Fibroblast of mammary gland (primary cell): Measurements from ENCODE around the gene SLC2A6.

Source experiments
- DNase-seq: peaks from one replicate; pipeline ENCODE4 v3.0.0-alpha.2; 2010; ENCODE audit warnings: low read depth
- H3K4me3 ChIP-seq: 2 replicates; pipeline ENCODE4 v1.5.1; 2011; ENCODE audit warnings: low read depth, mild to moderate bottlenecking, low read length, moderate library complexity; ENCODE audit not compliant: control insufficient read depth
- TF ChIP-seq, protein P1 (sequence below): conservative IDR thresholded peaks from 2 replicates; pipeline ENCODE4 v1.5.1; 2011; ENCODE audit warnings: low read depth, low read length, inconsistent platforms; ENCODE audit not compliant: control insufficient read depth, insufficient read depth

SLC2A6 gene

GRCh38 chr9:133463864-133464615, 14.9 kb downstream of the SLC2A6 start:
- no peak overlapping the region for H3K4me3 ChIP-seq
- no peak for DNase-seq
- TF ChIP-seq, protein P1, sequence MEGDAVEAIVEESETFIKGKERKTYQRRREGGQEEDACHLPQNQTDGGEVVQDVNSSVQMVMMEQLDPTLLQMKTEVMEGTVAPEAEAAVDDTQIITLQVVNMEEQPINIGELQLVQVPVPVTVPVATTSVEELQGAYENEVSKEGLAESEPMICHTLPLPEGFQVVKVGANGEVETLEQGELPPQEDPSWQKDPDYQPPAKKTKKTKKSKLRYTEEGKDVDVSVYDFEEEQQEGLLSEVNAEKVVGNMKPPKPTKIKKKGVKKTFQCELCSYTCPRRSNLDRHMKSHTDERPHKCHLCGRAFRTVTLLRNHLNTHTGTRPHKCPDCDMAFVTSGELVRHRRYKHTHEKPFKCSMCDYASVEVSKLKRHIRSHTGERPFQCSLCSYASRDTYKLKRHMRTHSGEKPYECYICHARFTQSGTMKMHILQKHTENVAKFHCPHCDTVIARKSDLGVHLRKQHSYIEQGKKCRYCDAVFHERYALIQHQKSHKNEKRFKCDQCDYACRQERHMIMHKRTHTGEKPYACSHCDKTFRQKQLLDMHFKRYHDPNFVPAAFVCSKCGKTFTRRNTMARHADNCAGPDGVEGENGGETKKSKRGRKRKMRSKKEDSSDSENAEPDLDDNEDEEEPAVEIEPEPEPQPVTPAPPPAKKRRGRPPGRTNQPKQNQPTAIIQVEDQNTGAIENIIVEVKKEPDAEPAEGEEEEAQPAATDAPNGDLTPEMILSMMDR = no peak

- TF ChIP-seq, protein P1 = no peak
- no peak overlapping the region for H3K4me3 ChIP-seq
- DNase-seq = no peak
Observed at GRCh38 chr9:133463234-133463863, 15.6 kb downstream of the SLC2A6 start.

- H3K4me3 ChIP-seq = no peak overlapping the region
- DNase-seq = no peak
Observed at GRCh38 chr9:133461975-133462374, 16.9 kb downstream of the SLC2A6 start.

DNA sequence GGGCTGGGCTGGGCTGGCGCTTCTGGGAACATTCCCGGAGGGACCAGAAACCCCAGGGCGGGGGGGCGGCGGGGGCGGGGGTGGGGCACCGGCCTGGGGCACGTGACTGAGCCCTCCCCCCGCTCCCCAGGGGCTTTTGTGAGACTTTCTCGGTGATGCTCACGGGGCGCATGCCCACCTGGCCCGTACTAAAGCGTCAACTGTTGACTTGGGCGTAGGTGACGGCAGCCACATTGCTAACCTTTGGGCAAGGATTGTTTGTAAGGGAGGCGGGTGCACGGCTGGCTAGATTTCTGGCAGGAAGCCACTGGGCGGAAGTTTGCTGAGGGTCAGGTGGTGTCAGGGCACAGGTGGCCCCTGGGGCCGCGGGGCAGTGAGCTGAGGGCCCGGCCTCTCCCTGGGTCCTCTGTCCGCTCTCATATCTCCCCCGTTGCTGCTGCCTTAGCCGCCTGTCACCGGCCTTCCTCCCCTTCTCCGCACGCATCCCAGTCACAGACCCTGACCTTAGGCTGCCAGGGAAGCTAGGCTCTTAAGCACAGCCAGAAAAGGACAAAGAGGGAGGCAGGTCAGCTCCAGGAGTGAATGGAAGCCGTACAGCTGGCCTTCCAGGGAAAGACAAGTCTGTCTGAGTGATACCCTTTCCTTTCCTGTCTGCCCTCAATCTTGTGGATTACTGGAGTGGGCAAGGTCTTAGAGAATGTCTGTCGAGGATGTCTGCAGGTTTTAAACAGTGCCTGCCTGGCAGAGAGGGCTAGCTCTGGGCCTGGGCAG, 18.3 kb downstream of the SLC2A6 start:
- peak overlapping the region; percentile 63 for H3K4me3 ChIP-seq
- no peak for DNase-seq
- TF ChIP-seq, protein P1 = no peak

More at GRCh38 chr9:133461975-133462374, 16.9 kb downstream of the SLC2A6 start:
- TF ChIP-seq, protein P1 = no peak

GRCh38 chr9:133459476-133460404, 19.2 kb downstream of the SLC2A6 start, which contains the start of gene CACFD1:
Gene CACFD1, plus strand, starts transcription at chr9:133459978. Its CDS starts 89 bp downstream, at chr9:133460067.
- H3K4me3 ChIP-seq = peak within 1 kb of the TSS; percentile 63
- DNase-seq = peak; percentile 76
- TF ChIP-seq, protein P1 = no peak
